SK-N-SH treated with all-trans-retinoic acid at 6 μM for 48 hours (cell line): ENCODE results near the gene KBTBD4.

ENCODE experiments used
- ARNTL ChIP-seq: fragments of 450-650 bp; formaldehyde crosslinking; IDR thresholded peaks from 2 replicates; pipeline ENCODE4 v1.5.0; 2020; ENCODE audit warnings: low read depth, mild to moderate bottlenecking, moderate library complexity, borderline replicate concordance
- GLIS3 ChIP-seq: fragments of 250-450 bp; sonication (Bioruptor Pico); IDR thresholded peaks from 2 replicates; pipeline ENCODE4 v1.5.0; 2020; ENCODE audit warnings: mild to moderate bottlenecking, moderate library complexity
- OSR1 ChIP-seq: fragments of 250-450 bp; sonication (Bioruptor Pico); IDR thresholded peaks from 2 replicates; pipeline ENCODE4 v1.8.0; 2022; ENCODE audit warnings: moderate library complexity, mild to moderate bottlenecking, inconsistent platforms
- RARB ChIP-seq: fragments of 250-450 bp; sonication (Bioruptor Pico); IDR thresholded peaks from 2 replicates; pipeline ENCODE4 v1.8.0; 2021; ENCODE audit warnings: mild to moderate bottlenecking, moderate library complexity
- ZC3H10 ChIP-seq: fragments of 250-450 bp; sonication (Bioruptor Pico); IDR thresholded peaks from 2 replicates; pipeline ENCODE4 v1.5.1; 2021; ENCODE audit warnings: mild to moderate bottlenecking, moderate library complexity
- ZFP30 ChIP-seq: fragments of 450-650 bp; formaldehyde crosslinking; IDR thresholded peaks from 2 replicates; pipeline ENCODE4 v1.5.0; 2022; ENCODE audit warnings: mild to moderate bottlenecking, moderate library complexity

- TF ChIP-seq GLIS3 (CRISPR knock-in tag) (no peak), ZC3H10 (no peak), OSR1 (CRISPR knock-in tag) (no peak), ZFP30 (CRISPR knock-in tag) (no peak), ARNTL (no peak), RARB (CRISPR knock-in tag) (no peak)
Measured at GRCh38 chr11:47571357-47571729, 7.4 kb downstream of the KBTBD4 start.
